Astrocyte of the spinal cord (primary cell): ENCODE measurements around the gene CABP1.

Experiments
- DNase-seq: peaks from one replicate; pipeline ENCODE4 v3.0.0; 2011; ENCODE audit warnings: low read depth, low spot score
- H3K4me3 ChIP-seq: 2 replicates; pipeline ENCODE4 v1.5.1; 2011; ENCODE audit warnings: low read depth, mild to moderate bottlenecking, low read length, moderate library complexity
- in situ Hi-C: cut with HindIII; loops from 2 replicates; pipeline ENCODE4 v1.10.0; 2017; ENCODE audit warnings: low sequenced_read_pairs
- TF ChIP-seq, protein P1 (sequence below): IDR thresholded peaks from 2 replicates; pipeline ENCODE4 v1.5.1; 2012; ENCODE audit warnings: low read depth, mild to moderate bottlenecking, low read length, inconsistent platforms

The CABP1 gene

DNA sequence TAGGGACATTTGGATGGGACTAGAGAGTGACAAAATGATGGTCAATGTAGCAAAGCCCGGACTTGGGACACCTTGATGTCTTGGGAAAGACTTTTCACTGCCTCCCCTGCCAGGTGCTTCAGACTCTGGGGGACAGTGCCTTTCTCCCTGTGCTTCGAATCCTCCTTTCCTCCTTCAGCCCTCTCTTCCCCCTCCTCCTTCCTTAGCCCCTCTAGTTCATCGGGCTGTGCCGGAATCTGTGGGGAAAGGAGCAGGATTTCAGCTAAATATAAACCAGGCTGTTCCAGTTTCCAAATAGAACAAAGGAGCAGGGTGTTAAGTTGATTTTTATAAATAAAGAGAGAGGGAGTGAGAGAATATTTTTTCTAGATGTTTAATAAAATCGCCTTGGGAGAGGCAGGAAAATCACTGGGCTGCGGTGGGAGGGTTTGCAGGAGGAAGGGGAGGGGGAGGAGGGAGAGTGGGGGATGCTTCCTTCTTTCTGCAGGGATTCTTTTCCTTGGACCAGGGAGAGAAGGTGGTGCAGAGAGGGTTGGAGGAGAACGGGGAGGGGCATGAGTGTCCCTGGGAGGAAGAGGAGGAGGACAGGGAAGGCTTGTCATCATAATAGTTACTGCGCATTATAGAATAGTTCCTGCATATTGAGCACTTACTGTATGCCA is 21.3 kb upstream of the CABP1 start:
- DNase-seq = no peak
- TF ChIP-seq, protein P1, sequence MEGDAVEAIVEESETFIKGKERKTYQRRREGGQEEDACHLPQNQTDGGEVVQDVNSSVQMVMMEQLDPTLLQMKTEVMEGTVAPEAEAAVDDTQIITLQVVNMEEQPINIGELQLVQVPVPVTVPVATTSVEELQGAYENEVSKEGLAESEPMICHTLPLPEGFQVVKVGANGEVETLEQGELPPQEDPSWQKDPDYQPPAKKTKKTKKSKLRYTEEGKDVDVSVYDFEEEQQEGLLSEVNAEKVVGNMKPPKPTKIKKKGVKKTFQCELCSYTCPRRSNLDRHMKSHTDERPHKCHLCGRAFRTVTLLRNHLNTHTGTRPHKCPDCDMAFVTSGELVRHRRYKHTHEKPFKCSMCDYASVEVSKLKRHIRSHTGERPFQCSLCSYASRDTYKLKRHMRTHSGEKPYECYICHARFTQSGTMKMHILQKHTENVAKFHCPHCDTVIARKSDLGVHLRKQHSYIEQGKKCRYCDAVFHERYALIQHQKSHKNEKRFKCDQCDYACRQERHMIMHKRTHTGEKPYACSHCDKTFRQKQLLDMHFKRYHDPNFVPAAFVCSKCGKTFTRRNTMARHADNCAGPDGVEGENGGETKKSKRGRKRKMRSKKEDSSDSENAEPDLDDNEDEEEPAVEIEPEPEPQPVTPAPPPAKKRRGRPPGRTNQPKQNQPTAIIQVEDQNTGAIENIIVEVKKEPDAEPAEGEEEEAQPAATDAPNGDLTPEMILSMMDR = no peak
- no peak overlapping the region for H3K4me3 ChIP-seq
- in situ Hi-C loops = no loop called here

- TF ChIP-seq, protein P1 = no peak
- in situ Hi-C loops = no loop called here
- no peak overlapping the region for H3K4me3 ChIP-seq
- DNase-seq = no peak
Measured at GRCh38 chr12:120620624-120621023, 19.8 kb upstream of the CABP1 start.

DNA sequence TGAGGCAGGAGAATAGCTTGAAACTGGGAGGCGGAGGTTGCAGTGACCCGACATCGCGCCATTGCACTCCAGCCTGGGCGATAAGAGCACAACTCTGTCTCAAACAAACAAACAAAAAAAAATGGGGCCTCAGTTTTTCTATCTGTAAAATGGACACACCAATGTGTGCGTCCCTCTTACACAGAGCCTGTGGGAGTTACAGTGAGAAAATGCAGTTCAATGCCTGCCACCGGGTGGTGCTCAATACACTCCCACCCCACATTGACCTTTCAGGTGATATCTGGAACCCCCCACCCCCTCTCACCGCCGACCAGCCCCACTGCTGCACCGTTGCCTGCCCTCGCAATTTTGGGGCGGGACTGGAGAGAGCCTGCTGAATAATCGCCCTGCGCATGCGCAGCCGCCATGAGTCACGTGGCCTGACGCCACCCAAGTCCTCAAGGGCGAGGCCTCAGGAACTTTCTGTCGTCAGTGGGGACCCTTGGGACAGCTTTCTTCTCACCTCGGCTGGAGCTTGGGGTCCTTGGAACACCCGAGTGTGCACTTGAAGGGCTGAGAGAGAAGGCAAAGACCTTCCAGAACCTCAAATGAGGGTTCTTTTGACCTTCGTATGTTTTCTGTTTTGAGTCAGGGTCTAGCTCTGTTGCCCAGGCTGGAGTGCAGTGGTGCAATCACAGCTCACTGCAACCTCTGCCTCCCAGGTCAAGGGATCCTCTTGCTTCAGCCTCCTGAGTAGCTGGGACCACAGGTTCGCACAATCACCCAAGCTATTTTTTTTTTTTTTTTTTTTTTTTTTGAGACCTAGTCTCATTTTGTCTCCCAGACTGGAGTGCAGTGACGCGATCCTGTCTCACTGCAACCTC is 14.6 kb upstream of the CABP1 start:
- TF ChIP-seq, protein P1 = no peak
- in situ Hi-C loops = no loop called here
- no peak for DNase-seq
- H3K4me3 ChIP-seq = no peak overlapping the region

DNA sequence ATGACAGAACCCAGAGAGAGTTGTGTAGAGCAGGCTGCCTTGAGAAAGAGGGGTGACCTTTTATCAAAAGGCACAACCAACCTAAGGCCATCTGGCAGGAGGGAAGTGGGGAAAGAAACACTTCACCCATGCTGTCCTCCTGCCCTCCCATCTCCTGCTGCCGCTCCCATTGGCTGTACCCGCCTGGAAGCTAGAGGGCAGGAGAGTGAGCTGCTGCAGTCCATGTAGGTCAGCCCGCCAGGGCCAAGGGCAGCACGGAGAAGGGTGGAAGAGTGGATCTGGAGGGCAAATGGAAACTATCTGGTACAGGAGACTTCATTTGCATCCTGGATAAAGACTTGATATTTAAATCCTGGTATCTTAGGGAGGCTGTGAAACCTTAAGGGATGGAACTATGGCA is 11.5 kb upstream of the CABP1 start:
- TF ChIP-seq, protein P1 = peak; percentile 35
- no peak overlapping the region for H3K4me3 ChIP-seq
- in situ Hi-C loops = no loop called here
- DNase-seq = no peak

GRCh38 chr12:120630104-120630892 is 10.1 kb upstream of the CABP1 start:
- no peak for DNase-seq
- in situ Hi-C loops = no loop called here
- TF ChIP-seq, protein P1 = no peak
- H3K4me3 ChIP-seq = no peak overlapping the region

DNA sequence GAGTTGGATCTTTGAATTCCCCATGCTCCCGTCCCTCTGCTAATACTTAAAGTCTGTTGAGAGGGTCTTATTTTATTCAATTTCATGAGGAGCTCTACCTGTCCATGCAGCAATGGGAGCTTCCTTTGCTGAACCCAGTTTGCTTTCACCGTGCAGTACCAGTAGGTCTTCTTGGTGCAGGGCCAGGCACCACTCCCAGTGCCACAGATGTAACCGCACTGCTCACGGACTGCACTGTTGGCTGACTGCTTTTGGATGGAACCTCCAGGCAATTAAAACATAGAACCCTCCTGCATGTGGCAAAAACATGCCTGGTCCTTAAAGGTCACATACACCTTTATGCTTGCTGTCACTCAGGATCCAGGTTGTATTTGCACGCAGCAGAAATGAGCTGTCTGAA is 9.3 kb upstream of the CABP1 start:
- DNase-seq = no peak
- TF ChIP-seq, protein P1 = no peak
- no peak overlapping the region for H3K4me3 ChIP-seq
- in situ Hi-C loops = no loop called here
